ENCODE data around the gene ARFGAP1. TPM values are rescaled to one million over a fixed set of nuclear protein-coding genes. Genes with fewer than 3 reads are reported as not detected.

ARFGAP1 gene
- total and polyA plus RNA-seq, 4 donors, result 47.0 to 108 (median 87.6) TPM

- Histone ChIP-seq H3K9ac (ENCODE audit: insufficient read depth in 1 of 2, low read length in 2 of 2) (no peak overlapping the region), H3K4me3 (no peak overlapping the region), H3K36me3 (ENCODE audit: control insufficient read depth in 4 of 4, insufficient read depth in 4 of 4, low read length in 4 of 4) (no peaks in the 10 kb centered on the region), H3K9me3 (ENCODE audit: control insufficient read depth in 4 of 4, insufficient read depth in 3 of 4, low read length in 3 of 4) (peaks cover 0 to 5% (median 1%) of the 10 kb centered on the region in 4 donors), H3K27ac (ENCODE audit: low read depth in 1 of 2, low read length in 1 of 2) (no peak overlapping the region), H3K27me3 (ENCODE audit: control insufficient read depth in 3 of 3, insufficient read depth in 3 of 3, low read length in 2 of 3) (peaks cover 0 to 14% (median 0%) of the 10 kb centered on the region in 3 donors), H3K4me1 (ENCODE audit: control insufficient read depth in 5 of 5, insufficient read depth in 5 of 5, low read length in 5 of 5) (peaks cover 0 to 21% (median 0%) of the 10 kb centered on the region in 5 donors)
- 87 to 93% methylated on average over 17 of the region's 17 CpGs for WGBS, 2 donors
- DNase-seq, result no peak
- TF ChIP-seq, protein P1, sequence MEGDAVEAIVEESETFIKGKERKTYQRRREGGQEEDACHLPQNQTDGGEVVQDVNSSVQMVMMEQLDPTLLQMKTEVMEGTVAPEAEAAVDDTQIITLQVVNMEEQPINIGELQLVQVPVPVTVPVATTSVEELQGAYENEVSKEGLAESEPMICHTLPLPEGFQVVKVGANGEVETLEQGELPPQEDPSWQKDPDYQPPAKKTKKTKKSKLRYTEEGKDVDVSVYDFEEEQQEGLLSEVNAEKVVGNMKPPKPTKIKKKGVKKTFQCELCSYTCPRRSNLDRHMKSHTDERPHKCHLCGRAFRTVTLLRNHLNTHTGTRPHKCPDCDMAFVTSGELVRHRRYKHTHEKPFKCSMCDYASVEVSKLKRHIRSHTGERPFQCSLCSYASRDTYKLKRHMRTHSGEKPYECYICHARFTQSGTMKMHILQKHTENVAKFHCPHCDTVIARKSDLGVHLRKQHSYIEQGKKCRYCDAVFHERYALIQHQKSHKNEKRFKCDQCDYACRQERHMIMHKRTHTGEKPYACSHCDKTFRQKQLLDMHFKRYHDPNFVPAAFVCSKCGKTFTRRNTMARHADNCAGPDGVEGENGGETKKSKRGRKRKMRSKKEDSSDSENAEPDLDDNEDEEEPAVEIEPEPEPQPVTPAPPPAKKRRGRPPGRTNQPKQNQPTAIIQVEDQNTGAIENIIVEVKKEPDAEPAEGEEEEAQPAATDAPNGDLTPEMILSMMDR (IDR thresholded peaks at IDR 0.05; ENCODE audit: control extremely low read depth, extremely low read depth), result no peak
- ATAC-seq (ENCODE audit: insufficient read depth, low FRiP score), result no peak
Observed at GRCh38 chr20:63298731-63299312, 26.2 kb downstream of the ARFGAP1 start.

DNA sequence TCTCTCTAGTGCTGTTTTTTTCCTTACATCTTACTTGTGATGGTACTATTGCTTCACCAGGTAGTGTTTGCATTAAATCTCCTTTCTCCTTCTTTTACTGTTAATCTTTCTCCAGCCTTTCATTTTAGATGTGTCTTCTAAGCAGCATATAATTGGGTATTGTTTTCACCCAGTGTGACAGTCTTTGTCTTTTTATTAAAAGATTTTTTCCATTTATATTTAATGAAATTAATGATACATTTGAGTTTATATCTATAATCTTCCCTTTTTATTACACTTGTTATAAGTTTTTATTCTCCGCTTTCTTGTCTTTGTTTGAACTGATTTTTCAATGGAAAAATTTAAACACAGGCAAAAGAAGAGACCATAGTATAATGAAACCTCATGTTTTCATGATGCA, 29.1 kb downstream of the ARFGAP1 start:
- Histone ChIP-seq H3K9ac (ENCODE audit: insufficient read depth in 1 of 2, low read length in 2 of 2) (no peak overlapping the region), H3K4me1 (ENCODE audit: control insufficient read depth in 5 of 5, insufficient read depth in 5 of 5, low read length in 5 of 5) (peaks cover 0 to 14% (median 0%) of the 10 kb centered on the region in 5 donors), H3K27me3 (ENCODE audit: control insufficient read depth in 3 of 3, insufficient read depth in 3 of 3, low read length in 2 of 3) (peaks cover 0 to 12% (median 0%) of the 10 kb centered on the region in 3 donors), H3K9me3 (ENCODE audit: control insufficient read depth in 4 of 4, insufficient read depth in 3 of 4, low read length in 3 of 4) (peaks cover 0 to 5% (median 1%) of the 10 kb centered on the region in 4 donors), H3K4me3 (no peak overlapping the region), H3K27ac (ENCODE audit: low read depth in 1 of 2, low read length in 1 of 2) (no peak overlapping the region), H3K36me3 (ENCODE audit: control insufficient read depth in 4 of 4, insufficient read depth in 4 of 4, low read length in 4 of 4) (no peaks in the 10 kb centered on the region)
- 97 to 98% methylated on average over 1 of the region's 1 CpG for WGBS, 2 donors
- TF ChIP-seq, protein P1 (IDR thresholded peaks at IDR 0.05; ENCODE audit: control extremely low read depth, extremely low read depth), result no peak
- ATAC-seq (ENCODE audit: insufficient read depth, low FRiP score), result no peak
- no peak for DNase-seq

GRCh38 chr20:63303095-63303666, 30.6 kb downstream of the ARFGAP1 start:
- H3K27me3 ChIP-seq (ENCODE audit: control insufficient read depth in 3 of 3, insufficient read depth in 3 of 3, low read length in 2 of 3), result peaks cover 0 to 9% (median 5%) of the 10 kb centered on the region in 3 donors
- 64 to 77% methylated on average over 5 of the region's 5 CpGs for WGBS, 2 donors

More at GRCh38 chr20:63303095-63303666, 30.6 kb downstream of the ARFGAP1 start:
- Histone ChIP-seq H3K9ac (ENCODE audit: insufficient read depth in 1 of 2, low read length in 2 of 2) (no peak overlapping the region), H3K27ac (ENCODE audit: low read depth in 1 of 2, low read length in 1 of 2) (no peak overlapping the region), H3K4me3 (no peak overlapping the region), H3K9me3 (ENCODE audit: control insufficient read depth in 4 of 4, insufficient read depth in 3 of 4, low read length in 3 of 4) (peaks cover 0 to 3% (median 1%) of the 10 kb centered on the region in 4 donors), H3K4me1 (ENCODE audit: control insufficient read depth in 5 of 5, insufficient read depth in 5 of 5, low read length in 5 of 5) (no peaks in the 10 kb centered on the region), H3K36me3 (ENCODE audit: control insufficient read depth in 4 of 4, insufficient read depth in 4 of 4, low read length in 4 of 4) (no peaks in the 10 kb centered on the region)
- no peak for ATAC-seq (ENCODE audit: insufficient read depth, low FRiP score)
- TF ChIP-seq, protein P1 (IDR thresholded peaks at IDR 0.05; ENCODE audit: control extremely low read depth, extremely low read depth), result no peak
- DNase-seq, result no peak
